Measurements from ENCODE around the gene TTLL13. TPM values are rescaled to one million over a fixed set of nuclear protein-coding genes. Genes with fewer than 3 reads are reported as not detected.

The TTLL13 gene
- total and polyA plus RNA-seq, 2 donors (not counting 1 experiment from before 2014, with no cell fraction given), result 0.33 to 0.42 TPM

DNA sequence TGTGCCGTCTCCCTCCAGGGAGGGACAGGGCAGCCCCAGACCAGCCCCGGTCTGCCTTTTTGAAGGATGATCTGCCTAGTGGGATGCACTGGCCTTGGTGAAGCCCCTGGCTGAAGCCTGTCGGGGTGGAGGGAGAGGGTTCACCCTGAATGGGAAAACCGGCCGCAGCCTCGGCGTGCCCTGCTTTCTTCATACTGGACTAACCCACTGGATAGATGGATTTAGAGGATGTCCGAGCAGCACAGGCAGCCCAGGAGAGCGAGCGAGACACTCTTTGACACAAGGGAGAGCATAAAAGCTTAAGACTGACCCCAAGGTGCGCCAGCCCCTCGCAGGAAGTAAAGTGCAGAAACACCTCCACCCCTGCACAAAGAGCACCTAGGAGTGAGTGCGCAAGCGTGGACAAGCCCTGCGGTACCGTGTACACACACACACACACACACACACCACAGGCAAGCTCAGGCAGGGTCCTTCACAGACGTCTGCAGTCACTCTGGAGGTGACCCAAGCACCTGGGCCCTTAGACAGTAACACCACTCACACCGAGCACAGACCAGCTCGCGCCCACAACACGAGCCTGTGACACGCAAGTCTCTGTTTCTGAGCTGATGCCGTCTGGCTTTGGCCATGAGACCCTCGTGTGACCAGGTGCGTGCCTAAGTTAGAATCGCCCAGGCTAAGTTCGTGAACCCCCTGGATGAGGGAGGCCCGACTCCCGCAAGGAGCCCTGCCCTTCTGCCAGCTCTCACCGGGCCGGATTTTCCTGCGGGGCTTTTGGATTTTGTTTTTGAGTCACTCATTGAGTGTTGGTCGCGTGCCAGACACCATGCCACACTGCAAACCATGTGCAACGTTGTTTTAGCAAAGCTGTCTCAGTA is 36.9 kb upstream of the TTLL13 start:
- H2AFZ ChIP-seq (ENCODE audit: insufficient read depth, low read depth, low read length, poor library complexity, severe bottlenecking), result no peak overlapping the region
- H3K27ac ChIP-seq (ENCODE audit: low read length in 2 of 2), result peak overlapping the region; percentile 80 to 86
- peaks cover 0 to 4% (median 0%) of the 10 kb centered on the region in 3 donors for H3K9me3 ChIP-seq (ENCODE audit: control extremely low read depth in 1 of 3, control insufficient read depth in 2 of 3, insufficient read depth in 1 of 3, low read length in 2 of 3)
- H3K9me3 Mint-ChIP-seq (ENCODE audit: insufficient read depth), result no peaks in the 10 kb centered on the region
- peak overlapping the region in 1 of 5 experiments; percentile 39 for H3K4me3 ChIP-seq (ENCODE audit: control extremely low read depth in 1 of 5, extremely low read depth in 1 of 5, insufficient read depth in 1 of 5, low read depth in 2 of 5, low read length in 4 of 5)
- H3K4me3 Mint-ChIP-seq, result peak overlapping the region; percentile 76
- H3K4me1 Mint-ChIP-seq, result peaks cover 93% of the 10 kb centered on the region
- H3K4me1 ChIP-seq (ENCODE audit: control insufficient read depth in 2 of 2, insufficient read depth in 2 of 2, low read length in 2 of 2), result peaks cover 92 to 100% of the 10 kb centered on the region in 2 donors
- H3K9ac ChIP-seq (ENCODE audit: low read length), result peak overlapping the region; percentile 35
- intact Hi-C loops (cut with micrococcal nuclease), result loop anchor here (1.0 to 10.0 kb wide), 3 partner anchors 11 to 452 kb away; partner anchors contain the start of genes AP3S2 and SEMA4B
- TF ChIP-seq, protein P1, sequence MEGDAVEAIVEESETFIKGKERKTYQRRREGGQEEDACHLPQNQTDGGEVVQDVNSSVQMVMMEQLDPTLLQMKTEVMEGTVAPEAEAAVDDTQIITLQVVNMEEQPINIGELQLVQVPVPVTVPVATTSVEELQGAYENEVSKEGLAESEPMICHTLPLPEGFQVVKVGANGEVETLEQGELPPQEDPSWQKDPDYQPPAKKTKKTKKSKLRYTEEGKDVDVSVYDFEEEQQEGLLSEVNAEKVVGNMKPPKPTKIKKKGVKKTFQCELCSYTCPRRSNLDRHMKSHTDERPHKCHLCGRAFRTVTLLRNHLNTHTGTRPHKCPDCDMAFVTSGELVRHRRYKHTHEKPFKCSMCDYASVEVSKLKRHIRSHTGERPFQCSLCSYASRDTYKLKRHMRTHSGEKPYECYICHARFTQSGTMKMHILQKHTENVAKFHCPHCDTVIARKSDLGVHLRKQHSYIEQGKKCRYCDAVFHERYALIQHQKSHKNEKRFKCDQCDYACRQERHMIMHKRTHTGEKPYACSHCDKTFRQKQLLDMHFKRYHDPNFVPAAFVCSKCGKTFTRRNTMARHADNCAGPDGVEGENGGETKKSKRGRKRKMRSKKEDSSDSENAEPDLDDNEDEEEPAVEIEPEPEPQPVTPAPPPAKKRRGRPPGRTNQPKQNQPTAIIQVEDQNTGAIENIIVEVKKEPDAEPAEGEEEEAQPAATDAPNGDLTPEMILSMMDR (IDR thresholded peaks at IDR 0.05), result no peak
- TF ChIP-seq EZH2 (IDR thresholded peaks at IDR 0.05; ENCODE audit: borderline replicate concordance, insufficient read depth, low read depth, low read length, poor library complexity, severe bottlenecking), result no peak
- H3K36me3 ChIP-seq (replicated peaks in 1 of 2; ENCODE audit: control extremely low read depth in 1 of 2, control insufficient read depth in 1 of 2, extremely low read depth in 1 of 2, insufficient read depth in 2 of 2, low read length in 1 of 2), result peaks cover under 1 to 57% of the 10 kb centered on the region in 2 experiments
- ChIA-PET POLR2A (interaction anchor here (1.5 to 9.0 kb wide), 4 partner anchors 11 to 27 kb away, joined by 7 to 163 read pairs (median 40); partner anchors contain the start of genes CIB1, GDPGP1 and SEMA4B), CTCF (interaction anchor here (0.8 to 12.6 kb wide), 4 partner anchors 10 to 51 kb away, joined by 3 to 274 read pairs (median 98); partner anchors contain the start of genes CIB1, GDPGP1 and SEMA4B)
- no peaks in the 10 kb centered on the region for H3K27me3 Mint-ChIP-seq
- H3K79me2 ChIP-seq (ENCODE audit: control insufficient read depth, insufficient read depth, low read length), result peaks cover 92% of the 10 kb centered on the region
- ATAC-seq (ENCODE audit: low read depth), result no peak
- no peak for DNase-seq
- peaks cover 41% of the 10 kb centered on the region for H4K20me1 ChIP-seq (ENCODE audit: control insufficient read depth, insufficient read depth, low read length, poor library complexity, severe bottlenecking)
- no peaks in the 10 kb centered on the region for H3K27me3 ChIP-seq (replicated peaks in 1 of 4; ENCODE audit: control extremely low read depth in 1 of 4, control insufficient read depth in 3 of 4, insufficient read depth in 4 of 4, low read length in 3 of 4)
- WGBS (ENCODE audit: insufficient coverage), result 92% methylated on average over 31 of the region's 35 CpGs
- H3K4me2 ChIP-seq (replicated peaks; ENCODE audit: low read depth, low read length, poor library complexity, severe bottlenecking), result peak overlapping the region; percentile 65
- H3K27ac Mint-ChIP-seq, result peak overlapping the region; percentile 90
